WERI-Rb-1 (cell line): ENCODE results near the gene NATD1.

Source experiments
- DNase-seq: peaks from one replicate; pipeline ENCODE4 v3.0.0-alpha.2; 2020
- H3K27ac ChIP-seq: fragments of 250-450 bp; sonication (Bioruptor Pico); 2 replicates; pipeline ENCODE4 v1.5.1; 2020; ENCODE audit warnings: mild to moderate bottlenecking, moderate library complexity
- H3K27me3 ChIP-seq: fragments of 250-450 bp; sonication (Bioruptor Pico); 2 replicates; pipeline ENCODE4 v1.5.1; 2021; ENCODE audit warnings: mild to moderate bottlenecking, low read depth, moderate library complexity; ENCODE audit not compliant: insufficient read depth, severe bottlenecking
- H3K36me3 ChIP-seq: fragments of 250-450 bp; sonication (Bioruptor Pico); 2 replicates; pipeline ENCODE4 v1.5.1; 2020; ENCODE audit warnings: mild to moderate bottlenecking, moderate library complexity
- H3K4me3 ChIP-seq: 2 replicates; pipeline ENCODE4 v1.5.1; 2011; ENCODE audit warnings: low read depth, mild to moderate bottlenecking, control low read depth, low read length
- H3K9me3 ChIP-seq: fragments of 250-450 bp; sonication (Bioruptor Pico); 2 replicates; pipeline ENCODE4 v1.5.1; 2021; ENCODE audit warnings: mild to moderate bottlenecking, moderate library complexity; ENCODE audit not compliant: severe bottlenecking
- CTCF ChIP-seq: IDR thresholded peaks from 2 replicates; pipeline ENCODE4 v1.5.1; 2011; ENCODE audit warnings: low read depth, mild to moderate bottlenecking, control low read depth, inconsistent platforms, low read length

The NATD1 gene

GRCh38 chr17:21272881-21273792 lies 19.9 kb upstream of the NATD1 start:
- Histone ChIP-seq H3K9me3 (no peaks in the 10 kb centered on the region), H3K36me3 (no peaks in the 10 kb centered on the region), H3K27me3 (no peaks in the 10 kb centered on the region), H3K4me3 (no peak overlapping the region), H3K27ac (no peak overlapping the region)
- TF ChIP-seq CTCF: no peak
- DNase-seq: no peak

- Histone ChIP-seq H3K27ac (no peak overlapping the region), H3K36me3 (no peaks in the 10 kb centered on the region), H3K4me3 (no peak overlapping the region), H3K9me3 (no peaks in the 10 kb centered on the region), H3K27me3 (no peaks in the 10 kb centered on the region)
- no peak for TF ChIP-seq CTCF
- no peak for DNase-seq
These were observed 19.0 kb upstream of the NATD1 start for GRCh38 chr17:21272250-21272649.

- H3K9me3 ChIP-seq: no peaks in the 10 kb centered on the region
- no peaks in the 10 kb centered on the region for H3K36me3 ChIP-seq
- no peak overlapping the region for H3K27ac ChIP-seq
- no peaks in the 10 kb centered on the region for H3K27me3 ChIP-seq
- no peak for TF ChIP-seq CTCF
- no peak for DNase-seq
- H3K4me3 ChIP-seq: no peak overlapping the region
These were observed 18.4 kb upstream of the NATD1 start for GRCh38 chr17:21271454-21272183.

- H3K9me3 ChIP-seq: no peaks in the 10 kb centered on the region
- H3K27ac ChIP-seq: no peak overlapping the region
- no peak overlapping the region for H3K4me3 ChIP-seq
- H3K27me3 ChIP-seq: no peaks in the 10 kb centered on the region
- no peak for DNase-seq
- H3K36me3 ChIP-seq: no peaks in the 10 kb centered on the region
- TF ChIP-seq CTCF: no peak
These were observed 16.2 kb upstream of the NATD1 start for GRCh38 chr17:21269394-21269793.

DNA sequence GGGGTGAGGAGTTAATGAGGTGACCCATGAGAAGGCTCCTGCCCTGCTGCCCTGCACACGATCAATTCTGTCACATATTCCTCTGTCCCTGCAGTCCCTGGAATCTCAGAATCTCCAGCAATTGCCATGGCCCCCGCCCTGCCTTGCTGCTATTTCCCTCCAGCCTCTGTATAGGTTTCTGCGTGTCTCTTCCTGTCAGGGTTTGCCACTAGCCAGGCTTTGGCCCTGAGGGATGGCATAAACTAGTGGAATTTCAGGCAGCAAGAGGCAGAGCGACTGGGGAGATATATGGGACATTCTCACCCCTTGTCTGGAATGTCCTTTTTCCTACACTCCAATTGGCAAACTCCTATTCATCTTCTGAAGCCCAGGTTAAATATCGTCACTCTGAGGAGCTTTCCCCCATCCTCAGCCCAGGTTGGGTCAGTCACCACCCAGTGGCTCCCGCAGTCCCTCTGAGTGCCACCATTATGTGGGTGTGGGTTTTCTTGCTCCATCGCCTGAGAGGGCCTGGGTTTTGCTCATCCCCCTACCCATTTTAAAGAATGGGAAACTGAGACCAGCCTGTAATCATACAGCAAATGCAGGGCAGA lies 15.5 kb upstream of the NATD1 start:
- no peak for TF ChIP-seq CTCF
- Histone ChIP-seq H3K27me3 (no peaks in the 10 kb centered on the region), H3K36me3 (no peaks in the 10 kb centered on the region), H3K27ac (no peak overlapping the region), H3K9me3 (no peaks in the 10 kb centered on the region), H3K4me3 (no peak overlapping the region)
- DNase-seq: no peak
